Naive thymus-derived CD4-positive, alpha-beta T cell (primary cell): ENCODE results near the gene COL23A1. TPM values are rescaled to one million over a fixed set of nuclear protein-coding genes. Genes with fewer than 3 reads are reported as not detected.

Experiments
- ATAC-seq: fragments of 150-1000 bp; cut with Tn5 transposase; 2 replicates; pipeline ENCODE4 v1.10.0; 2021; ENCODE audit warnings: mild to moderate bottlenecking, moderate library complexity
- CTCF ChIA-PET: fragments of 350-600 bp; sonication (Branson Sonifier 250); formaldehyde crosslinking; loops from one replicate; lab custom pipeline; 2021; ENCODE audit warnings: antibody characterized with exemption; lab: Charles Lee
- POLR2A ChIA-PET: fragments of 350-600 bp; sonication (Branson Sonifier 250); formaldehyde crosslinking; loops from one replicate; lab custom pipeline; 2021; ENCODE audit warnings: antibody characterized with exemption, inconsistent platforms; lab: Charles Lee
- DNase-seq, 9 donors: peaks; one replicate each; pipeline versions ENCODE4 v3.0.0 to v3.0.0-alpha.2; 2020 to 2022; ENCODE audit warnings: mixed read lengths in 1 of 9
- H3K27ac ChIP-seq: one replicate; pipeline ENCODE4 v1.7.0; 2013; ENCODE audit warnings: mild to moderate bottlenecking, low read depth, low read length, moderate library complexity
- H3K27me3 ChIP-seq, 2 donors: one replicate each; pipeline ENCODE4 v1.7.0; 2013; ENCODE audit warnings: low read length in 2 of 2, mild to moderate bottlenecking in 2 of 2, moderate library complexity in 2 of 2; ENCODE audit not compliant: control insufficient read depth in 2 of 2, insufficient read depth in 2 of 2
- H3K36me3 ChIP-seq, 3 experiments: 1 replicate in 2 of 3; 2 replicates in 1 of 3; pipeline ENCODE4 v1.7.0; 2013; ENCODE audit warnings: low read length in 3 of 3, mild to moderate bottlenecking in 3 of 3, moderate library complexity in 1 of 3; ENCODE audit not compliant: insufficient read depth in 3 of 3, control insufficient read depth in 2 of 3
- H3K4me1 ChIP-seq, 2 donors: one replicate each; pipeline ENCODE4 v1.7.0; 2013; ENCODE audit warnings: low read length in 2 of 2, mild to moderate bottlenecking in 2 of 2, moderate library complexity in 1 of 2; ENCODE audit not compliant: control insufficient read depth in 2 of 2, insufficient read depth in 2 of 2
- H3K4me3 ChIP-seq: 2 replicates; pipeline ENCODE4 v1.7.0; 2013; ENCODE audit warnings: mild to moderate bottlenecking, low read length
- H3K9me3 ChIP-seq, 3 experiments: 1 replicate in 2 of 3; 2 replicates in 1 of 3; pipeline ENCODE4 v1.7.0; 2013; ENCODE audit warnings: low read length in 3 of 3; ENCODE audit not compliant: control insufficient read depth in 2 of 3
- H3K27ac Mint-ChIP-seq, 9 donors: one replicate each; pipeline ENCODE4 v1.8.0; 2020 to 2022; ENCODE audit warnings: mixed read lengths in 9 of 9, mild to moderate bottlenecking in 8 of 9, moderate library complexity in 5 of 9, inconsistent platforms in 2 of 9
- H3K27me3 Mint-ChIP-seq, 5 donors: one replicate each; pipeline ENCODE4 v1.8.0; 2021 to 2022; ENCODE audit warnings: mixed read lengths in 5 of 5, mild to moderate bottlenecking in 1 of 5
- H3K36me3 Mint-ChIP-seq, 5 donors: one replicate each; pipeline ENCODE4 v1.8.0; 2020 to 2022; ENCODE audit warnings: mixed read lengths in 5 of 5, mild to moderate bottlenecking in 3 of 5, inconsistent platforms in 1 of 5
- H3K4me1 Mint-ChIP-seq, 7 donors: one replicate each; pipeline ENCODE4 v1.8.0; 2020 to 2022; ENCODE audit warnings: mixed read lengths in 7 of 7, mild to moderate bottlenecking in 3 of 7, inconsistent platforms in 1 of 7
- H3K4me3 Mint-ChIP-seq, 10 donors: one replicate each; pipeline ENCODE4 v1.8.0; 2020 to 2022; ENCODE audit warnings: mild to moderate bottlenecking in 10 of 10, mixed read lengths in 10 of 10, moderate library complexity in 6 of 10, inconsistent platforms in 2 of 10
- H3K9me3 Mint-ChIP-seq, 11 donors: one replicate each; pipeline ENCODE4 v1.8.0; 2020 to 2022; ENCODE audit warnings: mixed read lengths in 11 of 11, mild to moderate bottlenecking in 4 of 11, inconsistent platforms in 1 of 11, moderate library complexity in 1 of 11
- intact Hi-C, 2 donors: fragments of 100-400 bp; cut with micrococcal nuclease; formaldehyde crosslinking; loops; one replicate each; pipeline ENCODE4 v1.15.1; 2023
- polyA plus RNA-seq, 2 donors: library from polyadenylated mRNA; unstranded; fragments of 300-500 nt; fragmentation: Illumina TruSeq; gene quantifications; one replicate each; pipeline ENCODE4 v1.2.3, GENCODE V29; 2021
- total RNA-seq, 6 experiments: library from RNA in 5 of 6; stranded (reverse) in 5 of 6; gene quantifications; 1 replicate in 5 of 6; 2 replicates in 1 of 6; pipeline ENCODE4 v1.2.3 and lab custom pipeline; 2021 to 2026

The COL23A1 gene
- total and polyA plus RNA-seq, 7 experiments from 2014 or later: 0.13 to 0.32 (median 0.22) TPM; not detected in 4

GRCh38 chr5:178368716-178369300 is 221.4 kb downstream of the COL23A1 start:
- POLR2A ChIA-PET: no interaction called here
- H3K4me3 Mint-ChIP-seq: no peak overlapping the region
- peaks cover 0 to 4% (median 0%) of the 10 kb centered on the region in 7 donors for H3K4me1 Mint-ChIP-seq
- peaks cover 0 to 12% (median 3%) of the 10 kb centered on the region in 11 donors for H3K9me3 Mint-ChIP-seq
- Histone ChIP-seq H3K36me3 (no peaks in the 10 kb centered on the region), H3K27me3 (no peaks in the 10 kb centered on the region), H3K27ac (no peak overlapping the region), H3K4me1 (no peaks in the 10 kb centered on the region), H3K4me3 (no peak overlapping the region), H3K9me3 (no peaks in the 10 kb centered on the region)
- intact Hi-C loops: no loop called here
- H3K27me3 Mint-ChIP-seq: peaks cover 0 to 16% (median 9%) of the 10 kb centered on the region in 5 donors
- H3K36me3 Mint-ChIP-seq: no peaks in the 10 kb centered on the region
- DNase-seq: no peak
- ATAC-seq: no peak
- CTCF ChIA-PET: no interaction called here
- H3K27ac Mint-ChIP-seq: no peak overlapping the region

GRCh38 chr5:178368274-178368673 is 221.9 kb downstream of the COL23A1 start:
- POLR2A ChIA-PET: no interaction called here
- Mint-ChIP-seq H3K9me3 (peaks cover 0 to 12% (median 3%) of the 10 kb centered on the region in 11 donors), H3K4me3 (no peak overlapping the region), H3K4me1 (peaks cover 0 to 4% (median 0%) of the 10 kb centered on the region in 7 donors), H3K27me3 (peaks cover 0 to 16% (median 9%) of the 10 kb centered on the region in 5 donors), H3K27ac (no peak overlapping the region), H3K36me3 (no peaks in the 10 kb centered on the region)
- DNase-seq (no peak), ATAC-seq (no peak)
- Histone ChIP-seq H3K27me3 (no peaks in the 10 kb centered on the region), H3K27ac (no peak overlapping the region), H3K36me3 (no peaks in the 10 kb centered on the region), H3K4me3 (no peak overlapping the region), H3K4me1 (no peaks in the 10 kb centered on the region), H3K9me3 (no peaks in the 10 kb centered on the region)
- intact Hi-C loops: no loop called here
- CTCF ChIA-PET: no interaction called here

GRCh38 chr5:178367736-178368120 is 222.5 kb downstream of the COL23A1 start:
- Histone ChIP-seq H3K4me3 (no peak overlapping the region), H3K36me3 (no peaks in the 10 kb centered on the region), H3K27ac (no peak overlapping the region), H3K9me3 (no peaks in the 10 kb centered on the region), H3K4me1 (no peaks in the 10 kb centered on the region), H3K27me3 (no peaks in the 10 kb centered on the region)
- Mint-ChIP-seq H3K36me3 (no peaks in the 10 kb centered on the region), H3K4me3 (no peak overlapping the region), H3K9me3 (peaks cover 0 to 12% (median 3%) of the 10 kb centered on the region in 11 donors), H3K27me3 (peaks cover 0 to 13% (median 9%) of the 10 kb centered on the region in 5 donors), H3K4me1 (peaks cover 0 to 4% (median 0%) of the 10 kb centered on the region in 7 donors), H3K27ac (peak overlapping the region in 1 of 9 donors; percentile 36)
- no peak for DNase-seq
- no peak for ATAC-seq
- intact Hi-C loops: no loop called here
- ChIA-PET POLR2A (no interaction called here), CTCF (no interaction called here)

- H3K4me3 Mint-ChIP-seq: no peak overlapping the region
- CTCF ChIA-PET: no interaction called here
Observed at GRCh38 chr5:178366998-178367735, 223.0 kb downstream of the COL23A1 start.

GRCh38 chr5:178365501-178366440 is 224.4 kb downstream of the COL23A1 start:
- H3K36me3 ChIP-seq: no peaks in the 10 kb centered on the region
- ChIA-PET POLR2A (no interaction called here), CTCF (no interaction called here)
- H3K27ac Mint-ChIP-seq: no peak overlapping the region
- intact Hi-C loops: no loop called here
- H3K9me3 Mint-ChIP-seq: peaks cover 0 to 12% (median 3%) of the 10 kb centered on the region in 11 donors
- H3K36me3 Mint-ChIP-seq: no peaks in the 10 kb centered on the region
- H3K4me3 Mint-ChIP-seq: no peak overlapping the region
- H3K27me3 ChIP-seq: no peaks in the 10 kb centered on the region
- H3K4me3 ChIP-seq: no peak overlapping the region
- no peak overlapping the region for H3K27ac ChIP-seq
- no peaks in the 10 kb centered on the region for H3K9me3 ChIP-seq
- H3K4me1 ChIP-seq: no peaks in the 10 kb centered on the region
- ATAC-seq: no peak
- peaks cover 0 to 4% (median 0%) of the 10 kb centered on the region in 7 donors for H3K4me1 Mint-ChIP-seq
- H3K27me3 Mint-ChIP-seq: peaks cover 0 to 5% (median 0%) of the 10 kb centered on the region in 5 donors
- DNase-seq: no peak

More at GRCh38 chr5:178366998-178367735, 223.0 kb downstream of the COL23A1 start:
- H3K4me3 ChIP-seq: no peak overlapping the region
- H3K27me3 Mint-ChIP-seq: peaks cover 0 to 10% (median 7%) of the 10 kb centered on the region in 5 donors
- DNase-seq: no peak
- intact Hi-C loops: no loop called here
- H3K27ac ChIP-seq: no peak overlapping the region
- no peaks in the 10 kb centered on the region for H3K36me3 Mint-ChIP-seq
- no peaks in the 10 kb centered on the region for H3K27me3 ChIP-seq
- POLR2A ChIA-PET: no interaction called here
- no peak for ATAC-seq
- no peaks in the 10 kb centered on the region for H3K36me3 ChIP-seq
- no peaks in the 10 kb centered on the region for H3K9me3 ChIP-seq
- no peaks in the 10 kb centered on the region for H3K4me1 ChIP-seq
- no peak overlapping the region for H3K27ac Mint-ChIP-seq
- H3K9me3 Mint-ChIP-seq: peaks cover 0 to 12% (median 3%) of the 10 kb centered on the region in 11 donors
- H3K4me1 Mint-ChIP-seq: peaks cover 0 to 4% (median 0%) of the 10 kb centered on the region in 7 donors

GRCh38 chr5:178364326-178364675 is 225.9 kb downstream of the COL23A1 start:
- no peak for ATAC-seq
- Mint-ChIP-seq H3K27ac (peak overlapping the region in 1 of 9 donors; percentile 12), H3K36me3 (no peaks in the 10 kb centered on the region), H3K4me1 (peaks cover 0 to 4% (median 0%) of the 10 kb centered on the region in 7 donors), H3K4me3 (no peak overlapping the region), H3K27me3 (peaks cover 0 to 5% (median 5%) of the 10 kb centered on the region in 5 donors), H3K9me3 (peaks cover 0 to 3% (median 0%) of the 10 kb centered on the region in 11 donors)
- POLR2A ChIA-PET: no interaction called here
- H3K36me3 ChIP-seq: no peaks in the 10 kb centered on the region
- H3K4me3 ChIP-seq: no peak overlapping the region
- CTCF ChIA-PET: interaction anchor here (0.5 kb wide), 1 partner anchor 13 kb away, joined by 3 read pairs; no protein-coding TSS in a partner anchor
- H3K9me3 ChIP-seq: no peaks in the 10 kb centered on the region
- no peak overlapping the region for H3K27ac ChIP-seq
- intact Hi-C loops: no loop called here
- no peaks in the 10 kb centered on the region for H3K27me3 ChIP-seq
- DNase-seq: no peak
- no peaks in the 10 kb centered on the region for H3K4me1 ChIP-seq
